ENCODE measurements around the gene OMP.
"Not testable (repeated sequence)": the region's sequence is repeated elsewhere in the genome, so short reads cannot be mapped to it uniquely, and the experiment has no call there.

The OMP gene

DNA sequence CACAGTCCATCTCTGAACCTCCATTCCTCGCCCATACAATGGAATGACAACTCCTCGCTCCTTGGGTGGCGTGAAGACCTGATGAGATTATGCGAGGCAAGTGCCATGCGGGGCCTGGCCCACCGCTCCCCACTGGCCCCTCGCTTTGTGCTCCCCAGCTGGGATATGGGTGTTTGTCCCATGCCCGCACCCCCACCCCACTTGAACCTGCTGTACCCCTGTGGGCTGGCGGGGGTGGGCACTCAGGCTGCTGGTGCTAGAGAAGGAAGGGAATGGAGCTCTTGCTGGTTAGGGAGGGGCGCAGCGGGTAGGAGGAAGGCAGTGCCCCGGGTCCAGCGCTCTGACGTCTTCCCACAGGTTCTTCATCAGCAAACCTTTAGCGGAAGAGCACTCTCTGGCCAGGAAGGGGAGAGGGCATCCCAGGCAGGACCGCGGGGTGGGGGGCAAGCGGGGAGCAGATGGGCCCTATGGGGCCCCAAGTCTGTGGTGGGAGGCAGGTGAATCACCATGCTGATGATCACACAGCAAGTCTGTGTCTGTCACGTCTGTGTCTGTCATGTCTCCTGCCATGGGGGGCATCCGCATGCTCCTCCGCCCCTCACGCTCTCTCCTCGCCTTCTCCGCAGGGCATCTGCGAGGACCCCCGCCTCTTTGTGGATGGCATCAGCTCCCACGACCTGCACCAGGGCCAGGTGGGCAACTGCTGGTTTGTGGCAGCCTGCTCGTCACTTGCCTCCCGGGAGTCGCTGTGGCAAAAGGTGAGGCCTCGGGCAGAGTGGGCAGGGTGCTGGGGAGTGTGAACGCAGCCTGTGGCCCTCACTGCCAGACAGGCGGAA, 9.4 kb upstream of the OMP start:
- no peak overlapping the region for H3K4me3 ChIP-seq (ENCODE audit: low read depth, low read length)
- TF ChIP-seq, protein P1, sequence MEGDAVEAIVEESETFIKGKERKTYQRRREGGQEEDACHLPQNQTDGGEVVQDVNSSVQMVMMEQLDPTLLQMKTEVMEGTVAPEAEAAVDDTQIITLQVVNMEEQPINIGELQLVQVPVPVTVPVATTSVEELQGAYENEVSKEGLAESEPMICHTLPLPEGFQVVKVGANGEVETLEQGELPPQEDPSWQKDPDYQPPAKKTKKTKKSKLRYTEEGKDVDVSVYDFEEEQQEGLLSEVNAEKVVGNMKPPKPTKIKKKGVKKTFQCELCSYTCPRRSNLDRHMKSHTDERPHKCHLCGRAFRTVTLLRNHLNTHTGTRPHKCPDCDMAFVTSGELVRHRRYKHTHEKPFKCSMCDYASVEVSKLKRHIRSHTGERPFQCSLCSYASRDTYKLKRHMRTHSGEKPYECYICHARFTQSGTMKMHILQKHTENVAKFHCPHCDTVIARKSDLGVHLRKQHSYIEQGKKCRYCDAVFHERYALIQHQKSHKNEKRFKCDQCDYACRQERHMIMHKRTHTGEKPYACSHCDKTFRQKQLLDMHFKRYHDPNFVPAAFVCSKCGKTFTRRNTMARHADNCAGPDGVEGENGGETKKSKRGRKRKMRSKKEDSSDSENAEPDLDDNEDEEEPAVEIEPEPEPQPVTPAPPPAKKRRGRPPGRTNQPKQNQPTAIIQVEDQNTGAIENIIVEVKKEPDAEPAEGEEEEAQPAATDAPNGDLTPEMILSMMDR (IDR thresholded peaks at IDR 0.05; ENCODE audit: low read depth, low read length) = no peak

DNA sequence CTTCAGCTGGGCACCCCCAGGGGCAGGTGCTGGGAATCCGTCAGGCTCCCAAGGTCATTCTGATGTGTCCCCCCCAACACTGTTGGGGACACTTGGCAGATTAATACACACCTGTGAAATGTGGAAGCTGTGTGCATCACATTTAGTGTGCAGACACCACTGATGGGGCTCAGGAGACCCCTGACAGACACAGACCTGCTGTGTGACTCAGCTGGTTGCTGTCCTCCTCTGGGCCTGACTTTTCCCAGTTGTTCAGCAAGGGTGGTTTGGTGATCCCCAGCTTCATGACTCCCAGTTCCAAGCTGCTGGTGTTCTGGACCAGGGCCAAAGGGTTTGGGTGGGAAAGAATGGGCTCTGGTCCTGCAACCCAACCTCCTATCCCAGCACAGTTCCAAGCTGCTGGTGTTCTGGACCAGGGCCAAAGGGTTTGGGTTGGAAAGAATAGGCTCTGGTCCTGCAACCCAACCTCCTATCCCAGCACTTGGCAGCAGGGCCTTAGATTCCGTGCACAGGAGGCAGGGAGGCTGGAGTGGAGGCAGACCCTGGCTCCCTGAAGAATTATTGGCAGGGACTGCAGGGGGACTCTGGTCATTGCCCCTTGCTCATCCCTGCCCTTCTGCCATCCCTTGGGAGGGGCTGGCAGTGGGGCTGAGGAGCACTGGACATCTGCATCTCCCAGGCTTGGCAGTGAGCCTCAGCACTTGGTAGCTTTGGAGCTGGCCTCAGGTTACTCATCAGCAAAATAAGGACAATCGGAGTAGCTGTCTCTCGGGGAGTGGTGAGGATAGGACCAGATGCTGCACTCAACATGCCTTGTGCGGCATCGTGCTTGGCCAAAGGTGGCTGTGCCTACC, 8.4 kb upstream of the OMP start:
- H3K4me3 ChIP-seq (ENCODE audit: low read depth, low read length) = no peak overlapping the region
- TF ChIP-seq, protein P1 (IDR thresholded peaks at IDR 0.05; ENCODE audit: low read depth, low read length) = no peak

DNA sequence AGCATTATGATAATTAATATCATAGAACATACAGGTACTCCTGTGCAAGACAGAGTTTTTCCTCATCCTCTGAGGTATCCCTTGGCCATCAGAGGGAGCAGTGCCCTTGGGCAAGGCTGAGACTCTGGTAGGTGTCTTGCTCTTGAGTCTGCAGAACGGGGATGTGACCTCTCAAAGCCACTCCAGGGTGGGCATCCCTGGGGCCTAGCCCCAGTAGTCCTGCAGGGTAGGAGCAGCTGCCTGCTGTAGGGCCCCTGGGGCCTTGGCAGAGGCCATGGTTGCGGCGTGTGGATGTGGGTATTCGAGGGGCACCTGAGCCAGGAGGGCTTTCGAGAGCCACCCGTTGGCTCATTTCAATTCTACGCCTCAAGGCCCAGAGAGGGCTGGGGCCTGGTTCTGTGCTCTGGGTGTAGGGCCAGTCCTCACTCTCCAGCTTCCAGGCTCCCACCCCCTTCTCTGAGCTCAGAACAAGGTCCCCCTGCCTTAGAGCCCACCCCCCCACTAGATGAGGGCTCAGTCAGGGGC, 7.7 kb upstream of the OMP start:
- no peak overlapping the region for H3K4me3 ChIP-seq (ENCODE audit: low read depth, low read length)
- TF ChIP-seq, protein P1 (IDR thresholded peaks at IDR 0.05; ENCODE audit: low read depth, low read length) = no peak

DNA sequence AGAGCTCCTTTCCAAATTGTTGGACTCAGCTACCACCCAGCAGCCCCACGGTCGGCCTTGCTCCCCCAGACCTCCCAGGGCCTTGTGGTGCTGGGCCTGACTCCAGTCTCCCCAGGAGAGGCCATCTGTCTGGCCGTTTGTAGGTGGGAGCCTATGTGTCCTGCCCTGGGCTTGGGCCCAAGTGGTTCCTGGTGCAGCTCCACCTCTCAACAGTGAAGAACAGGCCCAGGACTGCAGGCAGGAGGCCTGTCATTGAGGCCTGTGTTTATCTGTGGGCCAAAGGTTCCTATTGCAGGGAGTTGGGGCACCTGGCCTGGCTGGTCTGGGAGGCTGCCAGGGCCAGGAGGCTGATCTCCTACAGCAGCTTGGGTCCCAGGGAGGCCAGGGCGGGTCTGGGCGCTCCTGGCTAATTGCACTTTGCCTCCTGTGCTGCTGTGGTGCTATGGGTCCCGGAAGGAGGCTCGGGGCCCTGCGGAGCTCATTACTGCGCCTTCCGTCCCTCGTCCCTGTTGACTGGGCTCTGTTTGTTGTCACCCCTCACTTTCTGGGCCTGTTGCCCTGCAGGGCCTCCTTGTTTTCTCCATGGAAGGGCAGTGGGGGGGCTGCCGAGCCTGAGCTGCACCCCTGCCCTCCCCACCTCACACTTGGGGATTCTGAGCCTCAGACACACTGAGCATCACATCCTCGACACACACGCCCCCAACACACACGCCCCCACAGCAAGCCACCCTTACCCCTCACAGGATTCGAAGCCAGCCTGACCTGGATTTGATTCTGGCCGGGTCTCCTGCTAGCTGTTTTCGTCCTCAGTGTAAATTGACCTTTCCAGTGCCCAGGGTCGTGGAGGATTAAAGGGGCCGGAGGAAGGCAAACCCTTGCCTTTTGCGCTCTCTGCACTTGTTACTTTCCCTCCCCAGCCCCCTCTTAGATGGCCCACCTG, 6.8 kb upstream of the OMP start:
- H3K4me3 ChIP-seq (ENCODE audit: low read depth, low read length) = no peak overlapping the region
- TF ChIP-seq, protein P1 (IDR thresholded peaks at IDR 0.05; ENCODE audit: low read depth, low read length) = no peak

DNA sequence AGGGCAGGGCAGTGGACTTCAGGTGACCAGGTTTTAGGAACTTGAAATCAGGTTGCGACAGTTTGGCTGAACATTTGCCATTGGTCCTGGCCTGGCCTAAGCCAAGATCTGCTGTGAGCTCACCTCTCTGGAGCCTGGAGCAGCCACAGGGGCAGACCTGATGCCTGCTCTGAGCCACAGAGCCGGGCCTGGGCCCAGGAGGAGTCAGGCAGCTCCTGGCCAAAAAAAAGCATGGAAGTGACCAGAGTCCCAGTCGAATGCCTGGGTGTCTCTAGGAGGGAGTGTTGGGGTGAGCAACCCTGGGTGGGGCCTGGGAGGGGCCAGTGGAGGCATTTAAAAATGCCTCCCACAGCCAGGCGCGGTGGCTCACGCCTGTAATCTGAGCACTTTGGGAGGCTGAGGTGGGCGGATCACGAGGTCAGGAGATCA, 6.0 kb upstream of the OMP start:
- no peak overlapping the region for H3K4me3 ChIP-seq (ENCODE audit: low read depth, low read length)
- TF ChIP-seq, protein P1 (IDR thresholded peaks at IDR 0.05; ENCODE audit: low read depth, low read length) = no peak

DNA sequence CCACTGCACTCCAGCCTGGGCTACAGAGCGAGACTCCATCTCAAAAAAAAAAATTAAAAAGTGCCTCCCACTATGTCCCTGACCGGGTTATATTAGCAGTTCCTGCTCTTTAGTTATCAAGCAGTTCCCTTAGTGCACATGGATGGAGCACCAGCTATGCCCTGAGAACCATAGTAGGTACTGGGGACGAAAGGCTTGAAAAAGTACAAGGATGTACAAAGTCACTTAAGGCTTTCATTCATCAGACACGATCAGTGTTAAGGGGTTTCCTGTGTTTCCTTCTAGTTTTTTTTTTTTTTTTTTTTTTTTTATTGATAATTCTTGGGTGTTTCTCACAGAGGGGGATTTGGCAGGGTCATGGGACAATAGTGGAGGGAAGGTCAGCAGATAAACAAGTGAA, 5.5 kb upstream of the OMP start:
- H3K4me3 ChIP-seq (ENCODE audit: low read depth, low read length) = not testable (repeated sequence)
